ENCODE results near the gene ASB16. TPM values are rescaled to one million over a fixed set of nuclear protein-coding genes. Genes with fewer than 3 reads are reported as not detected.
A peak's percentile ranks its signal among the peaks of the same experiment; 100 is the strongest.

Gene ASB16
- total and polyA plus RNA-seq, 9 of the 15 experiments (the other 6 are each of a cell fraction or from before 2014, with no cell fraction given), result 0.03 to 0.07 TPM; not detected in 7

- Histone ChIP-seq H4K20me1 (replicated peaks; ENCODE audit: control insufficient read depth, insufficient read depth, low read length) (no peaks in the 10 kb centered on the region), H3K4me2 (ENCODE audit: insufficient read depth, low read length) (peak overlapping the region; percentile 74), H3K79me2 (ENCODE audit: control insufficient read depth, insufficient read depth, low read length) (peaks cover 14% of the 10 kb centered on the region), H3K9me1 (ENCODE audit: control insufficient read depth, insufficient read depth, low read length) (no peaks in the 10 kb centered on the region), H3K9ac (ENCODE audit: insufficient read depth in 1 of 2, low read depth in 2 of 2, low read length in 2 of 2) (peak overlapping the region; percentile 76), H3K9me3 (replicated peaks; ENCODE audit: control insufficient read depth, insufficient read depth, low read depth, low read length) (no peaks in the 10 kb centered on the region), H3K27me3 (ENCODE audit: control insufficient read depth in 2 of 2, insufficient read depth in 2 of 2, low read length in 2 of 2) (no peaks in the 10 kb centered on the region), H3K4me1 (replicated peaks in 1 of 2; ENCODE audit: control insufficient read depth in 2 of 2, insufficient read depth in 2 of 2, low read length in 2 of 2) (peaks cover 28 to 44% of the 10 kb centered on the region in 2 experiments), H3K27ac (ENCODE audit: extremely low read depth, low read depth, low read length) (peak overlapping the region; percentile 94), H3K4me3 (peak overlapping the region; percentile 6; the same call in 1 of the 2 replicates), H2AFZ (ENCODE audit: low read depth, low read length) (peak overlapping the region; percentile 98), H3K36me3 (ENCODE audit: control insufficient read depth, insufficient read depth, low read length) (no peaks in the 10 kb centered on the region)
- CTCF ChIA-PET (ENCODE audit: low intra/inter-chr PET ratio), result no interaction called here
- in situ Hi-C loops (cut with MboI), result no loop called here
- intact Hi-C loops (cut with micrococcal nuclease), result no loop called here
- ATAC-seq, result peak; percentile 87
- FAIRE-seq, result peak; percentile 94
- BruUV-seq (replicated peaks), result no TSS peak
- 6% methylated on average over 18 of the region's 20 CpGs for WGBS (ENCODE audit: insufficient coverage, low coverage, missing lambda C conversion rate)
- POLR2A ChIA-PET, result interaction anchor here (0.6 to 2.0 kb wide), 9 partner anchors 9 to 49 kb away, joined by 3 to 6 read pairs (median 4); partner anchors contain the start of genes HDAC5 and TMUB2
- peak; percentile 95 to 96 (median 96) for DNase-seq (ENCODE audit: extremely low read depth in 1 of 4, low spot score in 3 of 4)
- TF ChIP-seq, protein P1, sequence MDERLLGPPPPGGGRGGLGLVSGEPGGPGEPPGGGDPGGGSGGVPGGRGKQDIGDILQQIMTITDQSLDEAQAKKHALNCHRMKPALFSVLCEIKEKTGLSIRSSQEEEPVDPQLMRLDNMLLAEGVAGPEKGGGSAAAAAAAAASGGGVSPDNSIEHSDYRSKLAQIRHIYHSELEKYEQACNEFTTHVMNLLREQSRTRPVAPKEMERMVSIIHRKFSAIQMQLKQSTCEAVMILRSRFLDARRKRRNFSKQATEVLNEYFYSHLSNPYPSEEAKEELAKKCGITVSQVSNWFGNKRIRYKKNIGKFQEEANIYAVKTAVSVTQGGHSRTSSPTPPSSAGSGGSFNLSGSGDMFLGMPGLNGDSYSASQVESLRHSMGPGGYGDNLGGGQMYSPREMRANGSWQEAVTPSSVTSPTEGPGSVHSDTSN (CRISPR knock-in tag; IDR thresholded peaks at IDR 0.05; ENCODE audit: low read depth), result no peak
- TF ChIP-seq, protein P1 (tag; conservative IDR thresholded peaks at IDR 0.05; ENCODE audit: low read depth), result peak; percentile 57; the same call in 1 of the 2 replicates
- TF ChIP-seq, protein P2, sequence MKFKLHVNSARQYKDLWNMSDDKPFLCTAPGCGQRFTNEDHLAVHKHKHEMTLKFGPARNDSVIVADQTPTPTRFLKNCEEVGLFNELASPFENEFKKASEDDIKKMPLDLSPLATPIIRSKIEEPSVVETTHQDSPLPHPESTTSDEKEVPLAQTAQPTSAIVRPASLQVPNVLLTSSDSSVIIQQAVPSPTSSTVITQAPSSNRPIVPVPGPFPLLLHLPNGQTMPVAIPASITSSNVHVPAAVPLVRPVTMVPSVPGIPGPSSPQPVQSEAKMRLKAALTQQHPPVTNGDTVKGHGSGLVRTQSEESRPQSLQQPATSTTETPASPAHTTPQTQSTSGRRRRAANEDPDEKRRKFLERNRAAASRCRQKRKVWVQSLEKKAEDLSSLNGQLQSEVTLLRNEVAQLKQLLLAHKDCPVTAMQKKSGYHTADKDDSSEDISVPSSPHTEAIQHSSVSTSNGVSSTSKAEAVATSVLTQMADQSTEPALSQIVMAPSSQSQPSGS (CRISPR knock-in tag; IDR thresholded peaks at IDR 0.05), result no peak
- TF ChIP-seq ZNF449 (CRISPR knock-in tag; IDR thresholded peaks at IDR 0.05) (no peak), SRSF1 (IDR thresholded peaks at IDR 0.05; ENCODE audit: low read depth, low read length) (no peak), E2F1 (CRISPR knock-in tag; IDR thresholded peaks at IDR 0.05) (no peak), ELF1 (tag; IDR thresholded peaks at IDR 0.05) (no peak), ZNF134 (CRISPR knock-in tag; conservative IDR thresholded peaks at IDR 0.05) (no peak)
- TF ChIP-seq, protein P3, sequence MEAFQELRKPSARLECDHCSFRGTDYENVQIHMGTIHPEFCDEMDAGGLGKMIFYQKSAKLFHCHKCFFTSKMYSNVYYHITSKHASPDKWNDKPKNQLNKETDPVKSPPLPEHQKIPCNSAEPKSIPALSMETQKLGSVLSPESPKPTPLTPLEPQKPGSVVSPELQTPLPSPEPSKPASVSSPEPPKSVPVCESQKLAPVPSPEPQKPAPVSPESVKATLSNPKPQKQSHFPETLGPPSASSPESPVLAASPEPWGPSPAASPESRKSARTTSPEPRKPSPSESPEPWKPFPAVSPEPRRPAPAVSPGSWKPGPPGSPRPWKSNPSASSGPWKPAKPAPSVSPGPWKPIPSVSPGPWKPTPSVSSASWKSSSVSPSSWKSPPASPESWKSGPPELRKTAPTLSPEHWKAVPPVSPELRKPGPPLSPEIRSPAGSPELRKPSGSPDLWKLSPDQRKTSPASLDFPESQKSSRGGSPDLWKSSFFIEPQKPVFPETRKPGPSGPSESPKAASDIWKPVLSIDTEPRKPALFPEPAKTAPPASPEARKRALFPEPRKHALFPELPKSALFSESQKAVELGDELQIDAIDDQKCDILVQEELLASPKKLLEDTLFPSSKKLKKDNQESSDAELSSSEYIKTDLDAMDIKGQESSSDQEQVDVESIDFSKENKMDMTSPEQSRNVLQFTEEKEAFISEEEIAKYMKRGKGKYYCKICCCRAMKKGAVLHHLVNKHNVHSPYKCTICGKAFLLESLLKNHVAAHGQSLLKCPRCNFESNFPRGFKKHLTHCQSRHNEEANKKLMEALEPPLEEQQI (IDR thresholded peaks at IDR 0.05), result no peak
Measured at GRCh38 chr17:44137891-44138709, 32.4 kb upstream of the ASB16 start.
